Colonic mucosa (tissue), 4 donors: ENCODE measurements around the gene HAND1. TPM values are rescaled to one million over a fixed set of nuclear protein-coding genes. Genes with fewer than 3 reads are reported as not detected.

Experiments used
- DNase-seq: peaks from one replicate; pipeline ENCODE4 v3.0.0-alpha.2; 2020
- H3K27ac ChIP-seq: fragments of 200-600 bp; one replicate; pipeline ENCODE4 v1.8.0; 2021
- H3K27me3 ChIP-seq: fragments of 200-600 bp; one replicate; pipeline ENCODE4 v1.8.0; 2021
- H3K36me3 ChIP-seq: fragments of 200-600 bp; one replicate; pipeline ENCODE4 v1.8.0; 2021
- H3K4me1 ChIP-seq: fragments of 200-600 bp; one replicate; pipeline ENCODE4 v1.8.0; 2021; ENCODE audit warnings: mild to moderate bottlenecking
- H3K4me3 ChIP-seq: fragments of 200-600 bp; one replicate; pipeline ENCODE4 v1.8.0; 2021
- H3K9ac ChIP-seq, 2 donors: one replicate each; pipeline ENCODE4 v1.7.0; 2013; ENCODE audit warnings: control low read depth in 2 of 2, low read depth in 2 of 2, low read length in 2 of 2
- H3K9me3 ChIP-seq: fragments of 200-600 bp; one replicate; pipeline ENCODE4 v1.8.0; 2021
- CTCF ChIP-seq: fragments of 200-600 bp; IDR thresholded peaks from one replicate; pipeline ENCODE4 v1.8.0; 2022; ENCODE audit warnings: antibody characterized with exemption, mild to moderate bottlenecking
- intact Hi-C: fragments of 100-400 bp; cut with DNase I; formaldehyde crosslinking; loops from one replicate; pipeline ENCODE4 v1.14.1; 2022
- total RNA-seq, 2 donors: library from RNA; stranded (reverse); fragmentation: NEBNext Ultra II Directional in 1 of 2; extraction: Animal tissue kit (Norgen Biotek cat#: 25700) in 1 of 2; gene quantifications; one replicate each; pipeline ENCODE4 v1.2.1, GENCODE V29; 2021
- donor health status: healthy.
- donor health status: DM: no; HTN: no; CAD: no.
- donor health status: DM: no; HTN: no; CAD: no.

The HAND1 gene
- total RNA-seq, 2 donors from 2014 or later, result 4.6 TPM; not detected in 1

- H3K4me1 ChIP-seq, result peaks cover 5% of the 10 kb centered on the region
- no peak for TF ChIP-seq CTCF
These were observed 32.4 kb downstream of the HAND1 start, which contains the start of gene SAP30L for GRCh38 chr5:154445422-154446194. Gene SAP30L, plus strand, starts transcription at chr5:154445997. Its CDS starts 608 bp downstream, at chr5:154446605.

GRCh38 chr5:154444556-154445421, 33.2 kb downstream of the HAND1 start:
- Histone ChIP-seq H3K4me1 (peaks cover 5% of the 10 kb centered on the region), H3K27ac (peak overlapping the region; percentile 78), H3K27me3 (no peaks in the 10 kb centered on the region), H3K9me3 (no peaks in the 10 kb centered on the region), H3K9ac (peak overlapping the region; percentile 73 to 95), H3K36me3 (no peaks in the 10 kb centered on the region), H3K4me3 (peak overlapping the region; percentile 90)
- no peak for TF ChIP-seq CTCF
- intact Hi-C loops, result no loop called here
- DNase-seq, result peak; percentile 29

More at GRCh38 chr5:154445422-154446194, 32.4 kb downstream of the HAND1 start, which contains the start of gene SAP30L:
- Histone ChIP-seq H3K4me3 (peak within 1 kb of the TSS; percentile 90), H3K27me3 (no peaks in the 10 kb centered on the region), H3K9ac (peak within 1 kb of the TSS; percentile 92 to 95), H3K36me3 (no peaks in the 10 kb centered on the region), H3K27ac (peak within 1 kb of the TSS; percentile 78), H3K9me3 (no peaks in the 10 kb centered on the region)
- peak; percentile 97 for DNase-seq
- intact Hi-C loops, result no loop called here

GRCh38 chr5:154442801-154443200, 35.2 kb downstream of the HAND1 start:
- no peak for TF ChIP-seq CTCF
- Histone ChIP-seq H3K4me3 (no peak overlapping the region), H3K9ac (no peak overlapping the region), H3K4me1 (peaks cover 5% of the 10 kb centered on the region), H3K27ac (no peak overlapping the region), H3K9me3 (no peaks in the 10 kb centered on the region), H3K27me3 (no peaks in the 10 kb centered on the region), H3K36me3 (no peaks in the 10 kb centered on the region)
- DNase-seq, result no peak
- intact Hi-C loops, result no loop called here

- intact Hi-C loops, result no loop called here
- Histone ChIP-seq H3K4me1 (no peaks in the 10 kb centered on the region), H3K27ac (no peak overlapping the region), H3K36me3 (no peaks in the 10 kb centered on the region), H3K4me3 (no peak overlapping the region), H3K9ac (no peak overlapping the region), H3K9me3 (no peaks in the 10 kb centered on the region), H3K27me3 (no peaks in the 10 kb centered on the region)
- DNase-seq, result no peak
- TF ChIP-seq CTCF, result no peak
These were observed 37.5 kb downstream of the HAND1 start for GRCh38 chr5:154440540-154440939.

- H3K9me3 ChIP-seq, result no peaks in the 10 kb centered on the region
- no peaks in the 10 kb centered on the region for H3K27me3 ChIP-seq
- H3K4me1 ChIP-seq, result no peaks in the 10 kb centered on the region
- H3K27ac ChIP-seq, result no peak overlapping the region
- TF ChIP-seq CTCF, result no peak
- DNase-seq, result no peak
- no peak overlapping the region for H3K9ac ChIP-seq
- intact Hi-C loops, result no loop called here
- no peak overlapping the region for H3K4me3 ChIP-seq
- no peaks in the 10 kb centered on the region for H3K36me3 ChIP-seq
These were observed 40.6 kb downstream of the HAND1 start for GRCh38 chr5:154437281-154437965.
